Prostate gland (tissue), 2 donors: ENCODE data around the gene PPP1R10.

Source experiments
- POLR2A ChIP-seq: fragments of 450-650 bp; IDR thresholded peaks from one replicate; pipeline ENCODE4 v1.6.1; 2016; ENCODE audit warnings: antibody characterized with exemption, mild to moderate bottlenecking
- POLR2AphosphoS5 ChIP-seq: sonication (generic); formaldehyde crosslinking; IDR thresholded peaks from one replicate; pipeline ENCODE4 v1.6.1; 2017; ENCODE audit warnings: antibody characterized with exemption
- TF ChIP-seq, protein P1 (sequence below), 4 experiments: fragments of 200-600 bp in 2 of 4; fragments of 450-650 bp in 2 of 4; sonication (generic) in 2 of 4; IDR thresholded peaks; 1 replicate in 3 of 4; 2 replicates in 1 of 4; pipeline ENCODE4 v1.5.1; 2016 to 2019; ENCODE audit warnings: antibody characterized with exemption in 4 of 4, mild to moderate bottlenecking in 2 of 4, moderate library complexity in 2 of 4

DNA sequence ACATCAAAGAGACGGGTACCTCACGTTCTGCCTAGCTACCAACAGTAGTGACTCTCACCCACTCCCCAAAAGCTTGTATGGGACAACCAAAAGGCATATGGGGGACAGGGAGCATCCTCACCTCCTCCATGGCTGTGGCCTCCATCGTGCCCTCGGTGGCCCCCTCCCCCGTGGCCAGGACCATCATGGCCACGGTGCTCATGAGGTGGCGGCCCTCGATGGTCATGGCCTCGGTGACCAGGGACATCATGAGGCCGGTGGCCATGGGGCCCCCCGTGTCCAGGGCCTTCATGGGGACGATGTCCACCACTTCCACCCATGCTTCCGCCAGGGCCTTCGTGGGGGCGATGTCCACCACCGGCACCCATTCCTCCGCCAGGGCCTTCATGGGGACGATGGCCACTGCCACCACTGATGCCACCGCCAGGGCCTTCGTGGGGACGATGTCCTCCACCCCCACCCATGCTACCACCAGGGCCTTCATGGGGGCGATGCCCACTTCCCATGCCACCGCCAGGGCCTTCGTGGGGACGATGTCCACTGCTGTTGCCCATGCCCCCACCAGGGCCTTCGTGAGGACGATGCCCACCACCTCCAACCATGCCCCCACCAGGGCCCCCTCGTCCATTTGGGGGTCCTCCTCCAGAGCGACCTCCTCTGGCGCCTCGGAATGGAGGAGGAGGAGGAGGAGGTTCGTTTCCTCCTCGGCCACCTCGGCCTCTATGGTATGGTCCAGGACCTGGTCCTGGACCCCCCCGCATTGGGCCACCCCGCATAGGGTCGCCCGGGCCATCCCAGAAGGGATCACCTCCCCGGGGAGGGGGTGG, 15.0 kb downstream of the PPP1R10 start:
- no peak for TF ChIP-seq POLR2A
- TF ChIP-seq, protein P1, sequence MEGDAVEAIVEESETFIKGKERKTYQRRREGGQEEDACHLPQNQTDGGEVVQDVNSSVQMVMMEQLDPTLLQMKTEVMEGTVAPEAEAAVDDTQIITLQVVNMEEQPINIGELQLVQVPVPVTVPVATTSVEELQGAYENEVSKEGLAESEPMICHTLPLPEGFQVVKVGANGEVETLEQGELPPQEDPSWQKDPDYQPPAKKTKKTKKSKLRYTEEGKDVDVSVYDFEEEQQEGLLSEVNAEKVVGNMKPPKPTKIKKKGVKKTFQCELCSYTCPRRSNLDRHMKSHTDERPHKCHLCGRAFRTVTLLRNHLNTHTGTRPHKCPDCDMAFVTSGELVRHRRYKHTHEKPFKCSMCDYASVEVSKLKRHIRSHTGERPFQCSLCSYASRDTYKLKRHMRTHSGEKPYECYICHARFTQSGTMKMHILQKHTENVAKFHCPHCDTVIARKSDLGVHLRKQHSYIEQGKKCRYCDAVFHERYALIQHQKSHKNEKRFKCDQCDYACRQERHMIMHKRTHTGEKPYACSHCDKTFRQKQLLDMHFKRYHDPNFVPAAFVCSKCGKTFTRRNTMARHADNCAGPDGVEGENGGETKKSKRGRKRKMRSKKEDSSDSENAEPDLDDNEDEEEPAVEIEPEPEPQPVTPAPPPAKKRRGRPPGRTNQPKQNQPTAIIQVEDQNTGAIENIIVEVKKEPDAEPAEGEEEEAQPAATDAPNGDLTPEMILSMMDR (IDR thresholded peaks at IDR 0.05), result no peak
- TF ChIP-seq POLR2AphosphoS5, result no peak
